ENCODE data around the gene BRCC3. TPM values are rescaled to one million over a fixed set of nuclear protein-coding genes. Genes with fewer than 3 reads are reported as not detected.

BRCC3 gene
- total RNA-seq: 8.3 and 13.3 TPM in 2 replicates

DNA sequence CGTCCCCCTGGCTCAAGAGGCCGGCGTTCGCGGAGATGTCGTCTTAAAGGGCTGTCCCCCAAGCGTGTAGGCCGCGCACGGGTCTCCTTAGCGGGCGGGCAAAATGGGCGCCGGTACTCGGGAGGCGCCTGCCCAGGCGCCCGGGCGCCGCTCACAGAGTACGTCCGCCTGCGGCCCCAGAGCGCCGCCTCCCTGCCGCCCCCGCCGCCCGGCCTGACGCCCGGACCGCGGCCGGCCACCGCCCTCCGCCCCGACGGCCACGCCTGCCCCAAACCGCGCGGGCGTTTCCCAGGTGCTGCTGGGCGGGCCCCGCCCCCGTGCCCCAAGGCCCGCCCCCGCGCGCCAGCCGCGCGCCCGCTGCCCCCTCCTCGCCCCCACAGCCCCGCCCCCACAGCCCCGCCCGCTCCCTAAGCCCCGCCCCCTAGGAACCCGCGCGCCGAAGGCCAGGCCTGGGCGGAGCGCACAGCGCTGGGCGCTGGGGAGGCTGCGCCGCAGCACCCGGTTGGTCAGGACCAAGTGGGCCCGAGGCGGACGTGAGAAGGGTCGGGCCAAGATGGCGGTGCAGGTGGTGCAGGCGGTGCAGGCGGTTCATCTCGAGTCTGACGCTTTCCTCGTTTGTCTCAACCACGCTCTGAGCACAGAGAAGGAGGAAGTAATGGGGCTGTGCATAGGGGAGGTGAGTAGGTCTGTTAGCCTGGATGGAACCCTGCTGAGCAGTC lies at the start of gene BRCC3, which contains the start of the genes CMC4 and MTCP1:
Gene BRCC3 (plus strand): TSS at position 534 of the 719 bp plus-strand sequence. CDS start 20 bp downstream, at position 554.
Gene CMC4 (minus strand): TSS at position 162 of the 719 bp plus-strand sequence. CDS start 7,113 bp downstream, outside the sequence.
Gene MTCP1 (minus strand): TSS at position 162 of the 719 bp plus-strand sequence. CDS start 5,126 bp downstream, outside the sequence.

DNA sequence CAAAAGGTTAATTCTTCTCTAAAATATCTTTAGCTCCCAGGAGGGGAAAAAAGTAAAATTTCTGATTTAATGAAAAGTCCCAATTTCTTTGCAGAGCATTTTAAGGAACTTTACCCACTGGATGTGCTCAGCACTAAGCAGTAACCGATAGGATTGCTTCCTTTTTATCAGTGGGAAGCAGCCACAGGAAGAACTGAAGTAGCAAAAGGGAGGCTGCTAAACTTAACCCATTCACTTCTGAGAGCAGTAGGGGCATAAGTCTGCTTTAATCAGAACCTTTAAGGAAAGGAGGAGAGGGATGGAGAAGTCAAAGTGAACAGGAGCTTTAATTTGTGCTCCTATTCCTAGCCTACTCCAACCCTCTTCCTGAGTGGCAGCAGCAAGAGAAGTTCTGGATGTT lies 48.7 kb upstream of the BRCC3 start, which contains the start of gene F8:
Gene F8 (minus strand): TSS at position 139 of the 400 bp plus-strand sequence. CDS start 171 bp downstream, outside the sequence.

DNA sequence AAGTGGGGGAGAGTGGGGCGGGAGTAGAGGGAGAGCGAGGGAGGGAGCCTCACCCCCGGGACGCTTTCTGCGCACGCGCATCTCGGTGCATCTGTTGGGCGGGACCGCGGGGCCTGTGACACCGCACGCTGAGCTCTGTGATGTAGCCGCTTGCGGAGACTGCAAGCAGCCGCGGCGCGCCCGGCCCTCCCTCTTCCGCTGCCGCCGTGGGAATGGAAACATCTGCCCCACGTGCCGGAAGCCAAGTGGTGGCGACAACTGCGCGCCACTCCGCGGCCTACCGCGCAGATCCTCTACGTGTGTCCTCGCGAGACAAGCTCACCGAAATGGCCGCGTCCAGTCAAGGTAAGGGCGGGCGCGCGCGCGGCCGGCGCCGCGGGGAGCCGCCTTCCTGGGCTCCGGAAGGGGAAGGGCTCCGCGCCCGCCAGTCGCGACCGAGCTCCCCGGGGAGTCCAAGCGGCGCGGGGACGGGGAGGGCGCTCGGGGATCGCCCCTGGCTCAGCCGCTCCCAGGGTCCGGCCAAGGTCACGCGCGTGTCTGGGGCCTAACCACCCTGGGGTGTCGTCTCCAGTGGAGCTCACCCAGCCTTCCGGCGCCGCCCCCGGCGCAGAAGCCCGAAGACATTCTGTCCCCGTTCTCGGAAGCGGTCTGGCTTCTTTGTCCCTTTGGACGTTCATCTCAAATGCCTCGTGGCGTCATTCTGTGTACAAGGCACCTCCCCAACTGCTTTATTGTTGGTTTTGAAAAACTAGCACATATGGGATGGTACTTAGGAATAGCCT lies 44.4 kb upstream of the BRCC3 start, which contains the start of gene FUNDC2:
Gene FUNDC2 (plus strand): TSS at position 118 of the 782 bp plus-strand sequence. CDS start 95 bp downstream, at position 213.

Other genes starting within 250 kb of the BRCC3 start
- gene SMIM9, start 236.8 kb upstream of the BRCC3 start, total RNA-seq: not detected in 2 replicates
- gene F8A1, start 185.2 kb upstream of the BRCC3 start, total RNA-seq: 5.3 and 10.5 TPM in 2 replicates
- gene F8, start 48.8 kb upstream of the BRCC3 start, total RNA-seq: 1.5 and 2.4 TPM in 2 replicates
- gene FUNDC2, start 44.7 kb upstream of the BRCC3 start, total RNA-seq: 24.8 and 30.4 TPM in 2 replicates
- 5.0 and 9.3 TPM in 2 replicates for gene CMC4, start 372 bp upstream of the BRCC3 start, total RNA-seq
- 1.3 and 1.9 TPM in 2 replicates for gene MTCP1, start 372 bp upstream of the BRCC3 start, total RNA-seq
- gene VBP1, start 145.0 kb downstream of the BRCC3 start, total RNA-seq: 36.8 and 69.4 TPM in 2 replicates
- gene RAB39B, start 193.0 kb downstream of the BRCC3 start, total RNA-seq: 0.14 and 0.44 TPM in 2 replicates